Measurements from ENCODE around the gene C11orf68. TPM values are rescaled to one million over a fixed set of nuclear protein-coding genes. Genes with fewer than 3 reads are reported as not detected.

The C11orf68 gene
- total and polyA plus RNA-seq, 10 of the 15 experiments (the other 5 are each of a cell fraction or from before 2014, with no cell fraction given), result 3.0 to 25.4 (median 16.7) TPM

GRCh38 chr11:65954771-65955170, 35.9 kb upstream of the C11orf68 start:
- no peaks in the 10 kb centered on the region for H3K27me3 ChIP-seq (replicated peaks in 1 of 2; ENCODE audit: control insufficient read depth in 2 of 2, insufficient read depth in 2 of 2, low read length in 1 of 2)
- POLR2A ChIA-PET, result interaction anchor here (0.6 to 0.7 kb wide), 2 partner anchors 21 kb away, joined by 3 read pairs; no protein-coding TSS in a partner anchor

More at GRCh38 chr11:65954771-65955170, 35.9 kb upstream of the C11orf68 start:
- RAD21 ChIA-PET (ENCODE audit: unreplicated experiment), result interaction anchor here (0.6 to 1.1 kb wide), 2 partner anchors 27 to 53 kb away, joined by 4 read pairs; no protein-coding TSS in a partner anchor
- Histone ChIP-seq H3K36me3 (ENCODE audit: control insufficient read depth in 2 of 2, insufficient read depth in 2 of 2, low read length in 1 of 2) (no peaks in the 10 kb centered on the region), H3K4me3 (no peak overlapping the region), H3K9ac (ENCODE audit: control insufficient read depth, insufficient read depth, low read length) (no peak overlapping the region), H4K20me1 (ENCODE audit: control insufficient read depth, insufficient read depth) (no peaks in the 10 kb centered on the region), H3K4me1 (ENCODE audit: control insufficient read depth, insufficient read depth, low read length) (peaks cover 14% of the 10 kb centered on the region), H2AFZ (ENCODE audit: control insufficient read depth, low read depth, low read length) (no peak overlapping the region), H3K9me3 (replicated peaks; ENCODE audit: control insufficient read depth, insufficient read depth, low read length) (no peaks in the 10 kb centered on the region), H3K27ac (ENCODE audit: control insufficient read depth, insufficient read depth) (no peak overlapping the region), H3K79me2 (ENCODE audit: control insufficient read depth, insufficient read depth, low read length) (no peaks in the 10 kb centered on the region), H3K4me2 (ENCODE audit: control insufficient read depth, insufficient read depth) (no peak overlapping the region)
- TF ChIP-seq ZNF622 (IDR thresholded peaks at IDR 0.05) (no peak), SMC3 (IDR thresholded peaks at IDR 0.05; ENCODE audit: borderline replicate concordance, low read length) (no peak), POLR2AphosphoS5 (IDR thresholded peaks at IDR 0.05; ENCODE audit: low read length) (no peak), RFX5 (IDR thresholded peaks at IDR 0.05; ENCODE audit: low read depth, low read length) (no peak), BCL11A (IDR thresholded peaks at IDR 0.05; ENCODE audit: low read depth, low read length) (no peak), CEBPZ (IDR thresholded peaks at IDR 0.05; ENCODE audit: low read depth, low read length) (no peak), SUPT20H (IDR thresholded peaks at IDR 0.05; ENCODE audit: borderline replicate concordance, control insufficient read depth, low read depth, low read length) (no peak), NRF1 (conservative IDR thresholded peaks at IDR 0.05; ENCODE audit: low read depth, low read length) (no peak), E4F1 (IDR thresholded peaks at IDR 0.05; ENCODE audit: borderline replicate concordance, partially characterized antibody) (no peak)
- SMC1A ChIA-PET (ENCODE audit: uncharacterized antibody, unreplicated experiment), result interaction anchor here (1.1 kb wide), 1 partner anchor 9 kb away, joined by 3 read pairs; no protein-coding TSS in a partner anchor
- DNase-seq (ENCODE audit: low read depth, low spot score) (no peak), FAIRE-seq (no peak), ATAC-seq (no peak)
- CTCF ChIA-PET, result interaction anchor here (0.8 kb wide), 1 partner anchor 109 kb away, joined by 3 read pairs; no protein-coding TSS in a partner anchor
- no TSS peak for BruUV-seq (replicated peaks)
- WGBS (ENCODE audit: insufficient coverage, insufficient replicate concordance, low lambda C conversion rate, missing lambda C conversion rate), result 71% methylated on average over 8 of the region's 8 CpGs
- in situ Hi-C loops (cut with MboI) (no loop called here), intact Hi-C loops (cut with micrococcal nuclease; ENCODE audit: unreplicated experiment) (no loop called here)

All from GM12878 (cell line).